Glomerular visceral epithelial cell (primary cell): ENCODE measurements around the gene ALDOC.
"Not testable (repeated sequence)": the region's sequence is repeated elsewhere in the genome, so short reads cannot be mapped to it uniquely, and the experiment has no call there.

ENCODE experiments used
- DNase-seq: peaks from one replicate; pipeline ENCODE4 v3.0.0-alpha.2; 2016; ENCODE audit errors: extremely low spot score

The ALDOC gene

DNA sequence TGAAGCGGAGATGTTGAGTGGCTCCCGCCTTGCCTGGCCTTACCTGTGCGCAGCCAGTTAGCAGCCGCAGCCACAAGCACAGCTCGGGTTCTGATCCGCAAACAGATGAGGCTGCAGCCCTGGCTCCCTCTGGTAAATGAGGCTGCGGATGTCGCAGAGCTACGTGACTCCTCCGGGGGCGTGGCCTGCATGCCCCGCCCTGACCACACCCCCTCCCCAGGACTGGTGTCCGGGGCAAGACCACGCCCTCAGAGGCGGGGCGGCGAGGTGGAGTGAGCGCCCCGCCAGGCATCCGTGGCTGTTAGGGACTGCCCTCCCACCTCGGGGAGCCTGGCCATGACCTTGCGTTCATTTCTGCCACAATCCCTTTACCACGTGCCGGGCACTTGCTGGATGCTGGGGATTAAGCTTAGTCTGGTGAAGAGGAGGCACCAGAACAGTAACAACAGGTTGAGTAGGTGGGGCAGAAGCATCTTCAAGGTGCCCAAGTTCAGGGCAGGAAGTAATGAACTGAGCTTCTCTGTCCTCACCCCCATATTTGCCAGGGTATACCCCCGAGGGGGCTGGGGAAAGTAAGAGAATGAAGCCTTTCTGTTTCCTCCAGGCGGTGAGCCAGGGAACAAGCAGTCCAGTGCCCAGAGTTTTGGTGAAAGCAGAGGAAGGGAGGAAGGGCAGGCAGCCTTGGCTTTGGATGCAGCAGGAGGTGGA lies at the start of gene ALDOC:
TSS of gene ALDOC (minus strand) at position 138 of the 708 bp plus-strand sequence. CDS start 1,363 bp downstream, outside the sequence.
- DNase-seq: peak; percentile 43

DNA sequence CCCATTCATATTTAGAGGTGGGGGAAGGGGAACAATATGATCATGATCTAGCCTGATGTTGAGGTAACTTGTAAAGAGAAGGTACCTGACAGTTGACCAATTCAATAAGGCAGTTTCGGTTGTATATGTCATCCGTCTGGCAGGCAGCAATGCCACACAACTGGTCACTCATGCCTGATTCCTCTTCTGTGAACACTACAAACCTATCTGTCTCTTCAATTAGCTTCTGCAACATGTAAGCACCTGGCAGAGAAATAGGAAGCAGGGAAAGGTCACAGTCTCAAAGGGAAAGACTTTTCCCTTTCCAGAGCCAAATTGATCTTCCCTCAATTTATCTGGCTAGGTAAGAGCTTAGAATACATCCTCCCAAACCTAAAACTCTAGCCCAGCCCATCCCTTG lies 47.5 kb upstream of the ALDOC start:
- no peak for DNase-seq

DNA sequence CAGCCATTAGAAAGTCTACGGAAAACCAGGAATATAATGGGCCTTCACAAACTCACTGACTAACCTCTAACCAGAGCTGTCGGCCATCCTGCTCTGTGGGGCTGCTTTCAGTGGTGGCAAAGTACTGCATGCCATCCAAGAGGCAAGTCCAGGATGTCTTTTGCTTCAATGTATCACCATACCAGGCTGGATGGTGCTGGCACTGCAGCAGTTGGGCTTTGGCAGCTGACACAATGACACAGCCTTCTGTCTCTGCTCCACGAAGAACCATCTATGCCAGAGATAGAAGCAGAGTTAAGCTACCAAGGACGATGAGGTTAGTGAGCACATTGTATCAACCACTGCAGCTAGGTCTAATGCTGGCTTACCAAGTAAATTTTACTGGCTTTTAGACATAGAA lies 47.0 kb upstream of the ALDOC start:
- no peak for DNase-seq

DNA sequence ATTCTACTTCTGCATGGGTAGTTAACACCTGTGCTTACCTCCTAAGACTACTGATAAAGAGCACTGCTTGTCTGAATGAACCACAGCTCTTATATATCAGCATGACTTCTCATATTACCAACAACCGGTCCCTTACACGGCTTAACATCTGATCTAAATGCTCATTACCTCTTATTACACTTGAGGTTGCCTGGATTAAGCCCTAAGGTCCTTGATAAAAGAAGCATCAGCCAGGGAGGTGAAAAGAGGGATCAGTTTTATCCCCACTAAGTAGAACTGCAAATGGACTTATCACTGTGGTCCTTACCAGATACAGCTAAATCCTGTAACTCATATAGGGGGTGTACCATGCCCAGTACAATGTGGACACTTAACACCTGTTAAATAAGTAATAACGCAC lies 45.5 kb upstream of the ALDOC start:
- DNase-seq: no peak

DNA sequence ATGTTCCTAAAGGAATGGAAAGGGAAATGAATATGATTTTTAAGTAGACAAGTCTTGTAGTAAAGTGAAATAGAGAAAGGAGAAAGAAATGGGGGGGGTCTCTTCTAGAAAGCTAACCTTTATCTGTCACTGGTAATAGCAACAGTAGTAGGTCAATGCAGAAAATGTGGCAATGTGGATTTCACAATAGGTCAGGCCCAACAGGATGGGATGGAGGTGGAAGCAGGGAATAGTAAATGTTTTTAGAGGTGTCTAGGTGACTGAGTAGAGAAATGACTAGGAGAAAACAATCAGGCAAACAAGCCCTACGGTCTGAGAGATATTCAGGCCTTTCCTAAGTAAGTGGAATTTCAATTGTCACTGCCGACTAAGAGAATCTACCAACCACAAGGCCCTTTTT lies 43.3 kb upstream of the ALDOC start:
- no peak for DNase-seq

DNA sequence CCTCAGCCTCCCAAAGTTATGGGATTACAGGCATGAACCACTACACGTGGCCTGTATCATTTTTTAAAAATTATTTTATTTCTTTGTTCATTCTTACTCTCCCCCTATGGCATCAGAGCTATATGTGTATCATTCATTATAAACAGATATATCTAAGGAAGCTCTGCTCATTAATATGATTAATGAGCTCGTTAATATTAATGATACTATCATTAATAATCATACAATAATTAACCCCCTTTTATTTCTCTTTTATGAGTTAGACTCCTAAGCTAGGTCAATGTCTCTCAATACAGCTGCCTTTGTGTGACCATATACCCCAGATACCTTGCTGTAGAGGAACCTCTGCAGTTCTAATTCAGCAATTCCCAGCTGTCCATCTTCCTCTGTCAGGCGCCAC lies 41.8 kb upstream of the ALDOC start:
- DNase-seq: no peak

DNA sequence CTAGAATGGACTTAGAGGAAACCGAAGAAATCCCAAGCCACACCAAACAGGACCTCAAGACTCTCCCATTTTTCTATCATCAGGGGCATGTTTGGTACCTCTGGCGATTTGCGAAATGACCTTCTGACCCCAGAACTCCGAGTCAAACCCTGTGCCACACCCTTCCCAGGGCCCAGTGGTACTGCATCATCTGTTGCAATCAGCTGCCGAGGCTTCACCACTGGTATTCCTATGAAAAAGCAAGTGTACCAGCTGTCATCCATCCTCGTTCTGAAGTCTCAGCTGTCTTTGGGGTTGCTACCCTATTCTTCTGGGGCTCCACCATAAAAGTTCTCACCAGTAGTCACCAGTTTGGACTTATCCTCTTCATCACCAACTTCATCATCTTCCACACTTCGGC lies 39.6 kb upstream of the ALDOC start:
- no peak for DNase-seq

DNA sequence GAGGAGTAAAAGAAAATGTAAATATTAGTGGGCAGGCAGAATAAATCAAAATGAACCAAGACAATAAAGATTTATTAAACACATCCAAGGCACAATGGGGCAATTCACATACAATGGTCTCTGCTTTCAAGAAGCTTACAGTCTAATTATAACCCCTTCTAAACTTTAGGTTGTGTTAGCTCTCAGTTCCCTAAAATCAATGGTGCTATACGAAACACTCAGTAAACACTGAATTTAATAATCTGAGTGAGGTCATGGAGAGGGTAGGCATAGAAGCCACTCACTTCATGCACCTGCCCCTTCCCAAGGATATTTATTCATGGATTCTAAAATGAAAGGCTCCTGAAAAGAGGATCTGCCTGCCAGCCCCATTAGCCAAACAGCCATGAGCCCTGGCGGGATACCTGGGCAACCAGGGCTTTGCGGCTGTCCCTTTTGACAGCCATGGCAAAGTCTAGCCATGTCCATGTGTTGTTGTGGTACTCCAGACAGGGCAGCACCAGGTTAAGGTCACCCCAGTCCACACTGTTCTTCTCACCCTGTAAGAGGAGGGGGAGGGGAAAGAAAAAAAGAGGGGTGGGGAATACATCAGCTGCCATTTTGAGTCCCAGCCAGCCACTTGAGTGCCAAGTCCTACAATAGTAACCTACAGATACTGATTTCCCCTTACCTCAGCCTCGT lies 38.7 kb upstream of the ALDOC start:
- DNase-seq: no peak

DNA sequence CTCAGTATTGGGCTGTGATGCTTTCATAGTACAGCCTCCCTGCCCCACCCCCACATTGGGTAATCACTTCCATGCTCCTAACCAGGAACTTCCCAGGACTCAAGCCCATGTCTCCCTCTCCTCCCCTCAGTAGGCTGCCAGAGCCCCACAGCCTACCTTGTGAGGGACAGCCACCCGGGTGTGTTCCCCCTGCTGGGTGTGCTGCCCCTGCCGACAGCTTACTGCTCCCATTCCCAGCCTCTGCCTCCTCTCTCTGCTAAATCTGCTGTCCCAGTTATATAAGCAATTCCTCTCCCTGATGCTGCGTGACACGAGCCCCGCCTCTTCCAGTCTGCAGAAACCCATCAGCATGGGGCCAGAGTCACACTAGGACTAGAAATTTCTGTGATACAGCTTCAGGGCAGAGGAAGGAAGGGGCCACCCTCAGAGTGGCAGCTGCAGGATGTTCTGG lies 37.3 kb upstream of the ALDOC start, which contains the start of gene RSKR:
TSS of gene RSKR (minus strand) at position 255 of the 451 bp plus-strand sequence. CDS start at position 231, 24 bp downstream.
- no peak for DNase-seq

DNA sequence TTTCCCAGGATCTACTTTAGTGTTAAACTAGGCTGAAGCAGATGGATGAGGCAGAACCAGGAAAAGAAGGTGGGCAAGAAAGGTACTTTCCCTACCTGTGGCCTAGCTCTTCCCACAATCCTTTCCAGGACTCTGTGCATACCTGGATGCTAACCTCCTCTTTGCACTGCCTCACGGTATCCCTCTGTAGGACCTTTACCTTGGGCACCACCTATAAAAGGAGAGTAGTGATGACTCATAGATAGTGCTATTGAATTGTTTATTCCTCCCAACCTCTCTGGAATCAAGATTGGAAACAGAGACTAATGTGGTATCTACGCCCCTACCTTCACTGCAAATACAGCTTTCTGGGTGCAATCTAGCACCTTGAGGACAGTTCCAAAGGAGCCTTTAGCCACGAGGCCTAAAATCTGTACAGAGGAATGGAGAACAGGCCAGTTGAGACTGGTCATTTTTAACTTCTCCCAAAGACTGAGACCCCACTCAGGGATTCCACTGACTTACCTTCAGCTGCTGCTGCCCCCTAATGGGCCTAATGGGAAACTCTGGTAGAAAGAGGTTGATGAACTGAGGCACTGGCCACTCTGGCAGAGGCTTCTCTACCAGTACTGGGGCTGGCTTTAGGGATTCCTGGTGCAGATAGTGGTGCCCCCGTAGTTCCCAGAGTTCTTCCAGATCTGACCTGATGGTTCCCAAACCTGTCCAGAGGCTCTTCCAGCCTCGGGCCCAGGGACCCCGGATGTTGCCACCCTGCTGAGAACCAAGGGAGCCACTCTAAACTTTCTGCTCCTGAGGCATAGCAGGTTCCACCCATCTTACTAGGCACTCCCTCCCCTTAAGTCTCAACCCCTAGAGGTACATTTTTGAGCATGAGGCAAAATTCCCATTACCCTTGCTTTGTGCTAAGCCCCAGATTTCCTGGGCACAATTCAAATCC lies 36.5 kb upstream of the ALDOC start:
- peak; percentile 31 for DNase-seq

DNA sequence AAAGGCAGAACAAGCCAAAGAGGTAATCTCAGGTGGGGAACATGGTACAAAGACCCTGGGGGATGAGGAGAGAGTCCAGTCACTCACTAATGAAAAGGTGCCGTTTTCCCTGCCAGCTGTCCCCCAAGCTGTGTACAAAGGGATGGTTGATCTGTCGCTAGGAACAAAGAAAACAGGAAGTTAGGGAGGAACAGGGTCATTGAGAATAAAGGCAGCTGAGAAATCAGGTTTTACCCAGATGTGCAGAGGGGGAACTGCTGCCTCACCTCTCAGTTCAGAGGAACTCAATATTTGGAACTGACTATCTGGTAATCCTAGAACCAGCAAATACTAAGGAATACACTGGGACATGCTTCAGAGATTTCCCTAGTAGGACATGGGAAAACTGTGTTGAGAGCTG lies 35.8 kb upstream of the ALDOC start:
- DNase-seq: no peak

DNA sequence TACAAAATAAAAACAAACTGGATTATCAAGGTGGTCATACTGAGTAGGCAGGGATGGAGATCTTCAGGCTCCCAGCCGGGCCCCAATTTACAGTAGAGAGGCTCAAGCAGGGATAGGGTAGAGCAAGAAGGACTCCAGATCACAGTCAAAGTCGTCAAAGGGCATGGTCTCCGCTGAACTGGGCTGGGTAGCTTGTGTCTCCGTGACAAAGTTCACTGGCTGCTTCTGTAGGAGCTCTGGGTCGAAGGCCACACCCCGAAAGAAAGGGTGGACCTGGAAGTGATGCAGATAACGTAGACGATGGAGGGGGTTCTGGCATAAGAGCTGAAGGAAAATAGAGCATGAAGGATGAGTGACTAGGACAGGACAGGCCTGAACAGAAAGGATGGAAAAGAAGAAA lies 33.7 kb upstream of the ALDOC start:
- DNase-seq: no peak

DNA sequence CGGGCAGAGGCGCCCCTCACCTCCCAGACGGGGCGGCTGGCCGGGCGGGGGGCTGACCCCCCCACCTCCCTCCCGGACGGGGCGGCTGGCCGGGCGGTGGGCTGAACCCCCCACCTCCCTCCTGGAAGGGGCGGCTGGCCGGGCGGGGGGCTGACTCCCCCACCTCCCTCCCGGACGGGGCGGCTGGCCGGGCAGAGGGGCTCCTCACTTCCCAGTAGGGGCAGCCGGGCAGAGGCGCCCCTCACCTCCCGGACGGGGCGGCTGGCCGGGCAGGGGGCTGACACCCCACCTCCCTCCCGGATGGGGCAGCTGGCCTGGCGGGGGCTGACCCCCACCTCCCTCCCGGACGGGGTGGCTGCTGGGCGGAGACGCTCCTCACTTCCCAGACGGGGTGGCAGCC lies 27.3 kb upstream of the ALDOC start:
- DNase-seq: not testable (repeated sequence)

DNA sequence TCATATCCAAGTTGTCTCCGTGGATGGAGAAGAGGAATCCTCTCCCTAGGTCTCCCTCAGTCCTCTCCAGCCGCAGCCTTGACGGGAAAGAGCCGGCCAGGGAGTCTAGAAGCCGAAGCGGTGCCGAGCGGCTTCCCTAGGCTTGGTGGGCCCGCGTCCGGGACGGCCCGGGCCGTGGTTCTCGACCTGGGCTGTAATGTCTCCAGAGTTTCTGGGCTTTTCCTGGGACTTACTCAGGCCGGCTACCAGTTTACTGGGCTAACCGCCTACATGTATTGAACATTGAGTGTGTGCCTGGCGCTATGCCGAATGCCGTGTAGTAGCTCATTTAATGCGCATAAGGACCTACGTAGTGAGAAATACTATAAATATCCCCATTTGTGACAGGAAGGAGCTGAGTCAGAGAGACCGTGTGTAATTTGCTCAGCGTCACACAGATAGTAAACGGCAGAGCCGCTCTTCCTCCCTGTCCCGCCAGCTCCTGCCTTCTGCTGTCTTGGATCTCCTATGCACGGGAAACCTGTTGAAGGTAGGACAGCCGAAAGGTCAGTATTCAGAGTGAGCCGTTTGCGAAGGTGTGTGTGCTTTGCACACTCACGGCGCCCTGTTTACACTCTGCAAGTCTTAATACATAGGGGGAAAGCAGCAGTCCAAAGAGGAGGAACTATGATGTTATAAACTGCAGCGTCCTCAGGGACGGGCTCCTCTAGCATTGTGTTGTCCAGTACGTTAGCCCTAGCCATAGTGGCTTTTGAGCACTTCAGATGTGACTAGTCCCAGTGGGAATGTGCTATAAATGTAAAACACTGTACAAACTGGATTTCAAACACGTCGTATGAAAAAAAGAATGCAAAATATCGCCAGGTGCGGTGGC lies 22.9 kb upstream of the ALDOC start:
- DNase-seq: peak; percentile 62

DNA sequence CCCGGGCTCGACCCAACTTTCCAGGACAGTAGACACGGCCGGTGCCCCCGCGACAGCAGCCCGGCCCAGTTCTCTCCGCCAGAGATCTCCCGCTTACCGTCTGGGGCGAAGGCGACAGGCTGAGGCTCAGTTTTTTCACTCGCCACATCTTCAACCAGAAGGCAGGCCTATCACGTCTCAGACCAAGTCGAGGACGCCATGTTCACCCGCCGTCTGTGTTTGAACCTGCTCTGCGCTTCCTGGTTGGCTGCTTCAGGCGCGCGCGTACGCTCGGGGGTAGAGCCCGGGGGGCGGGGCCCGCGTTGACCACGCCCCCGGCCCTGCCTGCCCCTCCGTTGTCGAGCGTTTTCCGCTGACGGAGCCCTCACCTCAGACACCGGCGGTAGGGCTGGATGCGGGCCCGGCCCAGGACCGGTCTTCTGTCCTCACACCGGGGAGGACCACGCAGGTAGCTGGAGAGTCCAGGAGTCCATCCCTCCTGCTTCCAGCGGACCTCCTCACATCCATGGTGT lies 22.2 kb upstream of the ALDOC start, which contains the start of gene SPAG5:
TSS of gene SPAG5 (minus strand) at position 227 of the 512 bp plus-strand sequence. CDS start at position 148, 79 bp downstream.
- DNase-seq: peak; percentile 95

DNA sequence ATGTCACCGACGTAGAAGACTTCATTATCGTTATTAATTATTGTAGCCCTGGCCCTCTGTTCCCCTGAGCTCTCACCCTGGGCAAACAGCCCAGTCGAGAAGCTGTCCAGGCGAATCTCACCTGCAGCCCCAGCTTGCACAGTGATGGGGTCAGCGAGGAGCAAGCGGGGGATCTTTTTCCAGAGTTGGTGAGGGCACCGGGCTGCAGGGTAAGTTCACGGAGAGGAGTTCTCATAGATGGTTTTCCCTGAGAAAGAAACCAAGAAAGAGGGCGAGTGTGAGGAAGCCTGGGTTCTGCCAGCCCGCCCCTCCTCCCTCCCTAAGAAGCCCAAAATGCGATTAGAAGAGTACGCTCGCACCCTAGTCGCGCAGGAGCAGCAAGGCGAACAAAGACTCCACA lies 21.7 kb upstream of the ALDOC start:
- no peak for DNase-seq

DNA sequence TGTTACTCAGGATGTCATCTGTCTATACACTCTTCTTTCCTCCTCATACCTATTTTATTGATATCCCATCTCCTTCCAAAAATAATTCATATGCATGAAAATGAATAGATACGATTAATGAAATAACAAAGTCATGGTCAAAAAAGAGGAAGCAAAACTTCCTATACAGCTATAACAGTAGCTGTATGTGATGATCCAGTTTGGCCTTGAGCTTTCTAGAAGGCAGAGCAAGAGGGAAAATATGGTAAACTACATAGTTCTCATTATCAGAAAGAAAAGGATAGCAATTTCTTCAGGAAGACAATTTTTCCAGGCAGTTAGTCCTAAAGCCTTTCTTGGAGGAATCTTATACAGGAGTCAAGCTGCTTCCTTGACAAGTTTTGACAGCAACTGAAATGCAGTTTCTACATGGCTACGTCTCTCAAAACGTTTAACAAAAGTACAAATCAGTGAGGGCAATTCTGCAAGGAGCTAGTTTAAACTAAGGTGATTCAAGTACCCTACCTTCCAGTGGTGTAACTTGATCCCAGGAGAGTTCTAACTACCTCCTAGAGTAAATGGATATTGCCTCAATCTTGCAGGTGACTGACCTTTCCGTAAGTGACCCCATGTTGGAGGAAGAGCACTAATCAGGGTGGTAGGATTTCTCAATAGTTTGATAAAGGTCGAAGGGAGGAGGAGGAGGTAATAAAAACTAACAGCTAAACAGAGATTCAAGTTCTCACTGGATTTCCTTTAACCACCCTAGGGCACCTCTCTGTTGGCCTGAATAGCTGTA lies 21.1 kb upstream of the ALDOC start:
- DNase-seq: no peak

DNA sequence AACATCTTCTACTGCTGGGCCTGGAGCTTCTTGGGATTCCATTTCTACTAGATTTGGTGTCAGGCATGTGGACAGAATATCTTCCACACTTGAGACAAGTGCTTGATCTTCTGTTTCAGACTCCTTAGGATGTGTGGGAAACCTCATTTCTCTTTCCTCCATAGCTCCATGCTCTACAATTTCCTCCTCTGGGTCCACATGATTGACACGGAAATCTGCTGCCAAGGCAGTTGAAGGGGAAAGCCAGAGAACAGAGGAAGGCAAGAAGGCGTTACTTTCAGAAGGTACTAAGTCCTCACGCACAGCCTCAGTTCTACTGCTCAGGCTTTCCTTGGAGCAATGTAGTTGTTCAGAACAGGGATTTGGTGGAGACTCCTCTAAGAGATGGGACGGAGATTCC lies 15.6 kb upstream of the ALDOC start:
- no peak for DNase-seq

DNA sequence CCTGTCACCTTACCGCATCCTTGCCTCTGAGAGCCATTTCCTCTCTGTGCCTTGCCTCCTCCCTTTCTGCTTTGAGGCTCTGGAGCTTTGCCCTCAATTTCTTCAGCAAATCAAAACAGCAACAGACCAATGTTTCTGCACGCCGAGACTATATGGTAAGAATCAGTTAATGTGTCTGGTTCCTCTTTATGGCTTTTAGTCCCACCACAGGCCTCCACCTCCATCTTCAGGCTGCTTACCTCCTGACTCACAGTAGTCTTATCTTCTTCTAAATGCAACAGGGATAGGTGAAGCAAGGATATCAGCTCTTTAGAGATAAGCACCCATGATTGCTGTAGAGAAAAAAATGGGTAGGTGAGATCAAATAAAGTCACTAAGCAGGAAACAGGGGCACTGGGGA lies 9.2 kb upstream of the ALDOC start:
- no peak for DNase-seq

DNA sequence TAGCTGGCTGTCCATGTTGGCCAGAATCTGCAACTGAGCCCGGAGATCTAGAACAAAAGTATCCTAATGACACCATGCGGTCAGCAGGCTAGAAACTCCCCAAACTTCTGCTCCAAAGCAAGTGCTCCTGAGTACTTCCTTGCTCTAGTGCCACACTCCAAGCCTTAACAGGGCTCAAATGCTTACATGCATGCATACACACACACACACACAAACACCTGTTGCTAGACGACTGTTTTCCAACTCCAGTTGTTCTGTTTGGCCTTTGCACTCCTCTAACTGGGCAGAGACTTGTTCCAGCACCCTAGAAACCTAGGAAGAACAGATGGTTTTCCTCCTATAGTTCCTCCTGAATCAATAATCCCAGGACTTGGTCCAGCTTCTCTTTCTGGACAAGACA lies 7.7 kb upstream of the ALDOC start:
- DNase-seq: no peak
